B cell (primary cell): ENCODE data around the gene CDKN2B. TPM values are rescaled to one million over a fixed set of nuclear protein-coding genes. Genes with fewer than 3 reads are reported as not detected.

Experiments used
- ATAC-seq: fragments of 200-7000 bp; cut with Tn5 transposase; one replicate; pipeline ENCODE4 v1.10.0; 2021; ENCODE audit warnings: low read depth, mild to moderate bottlenecking, moderate number of reproducible peaks, moderate library complexity
- CTCF ChIA-PET: fragments of 350-600 bp; sonication (Branson Sonifier 250); formaldehyde crosslinking; loops from one replicate; lab custom pipeline; 2021; ENCODE audit warnings: antibody characterized with exemption, inconsistent platforms; lab: Charles Lee
- POLR2A ChIA-PET: fragments of 350-600 bp; sonication (Branson Sonifier 250); formaldehyde crosslinking; loops from one replicate; lab custom pipeline; 2021; ENCODE audit warnings: antibody characterized with exemption; lab: Charles Lee
- DNase-seq: peaks from one replicate; pipeline ENCODE4 v3.0.0; 2013
- H2AFZ ChIP-seq: 2 replicates; pipeline ENCODE4 v1.6.1; 2012; ENCODE audit warnings: mild to moderate bottlenecking, low read depth, low read length; ENCODE audit not compliant: insufficient read depth, poor library complexity, severe bottlenecking
- H3K27ac ChIP-seq, 2 donors: 1 replicate in 1 of 2; 2 replicates in 1 of 2; pipeline ENCODE4 v1.5.1; 2012 to 2013; ENCODE audit warnings: low read length in 2 of 2, mild to moderate bottlenecking in 2 of 2, moderate library complexity in 1 of 2
- H3K27me3 ChIP-seq, 4 experiments: fragments of 200-600 bp in 1 of 4; sonication (generic) in 1 of 4; replicated peaks in 1 of 4; 1 replicate in 2 of 4; 2 replicates in 2 of 4; pipeline versions ENCODE4 v1.6.1 to v1.7.0; 2013 to 2016; ENCODE audit warnings: low read length in 3 of 4, mild to moderate bottlenecking in 2 of 4, mixed read lengths in 1 of 4, moderate library complexity in 1 of 4; ENCODE audit not compliant: insufficient read depth in 4 of 4, control insufficient read depth in 3 of 4; ENCODE audit errors: control extremely low read depth in 1 of 4
- H3K36me3 ChIP-seq, 2 experiments: replicated peaks in 1 of 2; 1 replicate in 1 of 2; 2 replicates in 1 of 2; pipeline versions ENCODE4 v1.6.1 to v1.7.1; 2013; ENCODE audit warnings: low read length in 1 of 2; ENCODE audit not compliant: insufficient read depth in 2 of 2, control insufficient read depth in 1 of 2; ENCODE audit errors: control extremely low read depth in 1 of 2, extremely low read depth in 1 of 2
- H3K4me1 ChIP-seq, 2 donors: fragments of 200-600 bp in 1 of 2; sonication (generic) in 1 of 2; 1 replicate in 1 of 2; 2 replicates in 1 of 2; pipeline versions ENCODE4 v1.5.1 to v1.6.1; 2013 to 2017; ENCODE audit warnings: low read length in 2 of 2; ENCODE audit not compliant: control insufficient read depth in 2 of 2, insufficient read depth in 2 of 2
- H3K4me2 ChIP-seq: replicated peaks from 2 replicates; pipeline ENCODE3; 2012; ENCODE audit warnings: mild to moderate bottlenecking, low read depth, low read length; ENCODE audit not compliant: poor library complexity, severe bottlenecking
- H3K4me3 ChIP-seq, 5 experiments: fragments of 200-600 bp in 1 of 5; sonication (generic) in 1 of 5; 1 replicate in 3 of 5; 2 replicates in 2 of 5; pipeline versions ENCODE4 v1.5.1 to v1.7.0; 2011 to 2016; ENCODE audit warnings: low read length in 4 of 5, mild to moderate bottlenecking in 4 of 5, low read depth in 2 of 5, control low read depth in 1 of 5, moderate library complexity in 1 of 5; ENCODE audit not compliant: insufficient read depth in 1 of 5; ENCODE audit errors: control extremely low read depth in 1 of 5, extremely low read depth in 1 of 5
- H3K79me2 ChIP-seq: fragments of 200-600 bp; sonication (generic); one replicate; pipeline ENCODE4 v1.6.0; 2016; ENCODE audit warnings: low read length; ENCODE audit not compliant: control insufficient read depth, insufficient read depth
- H3K9ac ChIP-seq: fragments of 200-600 bp; sonication (generic); 2 replicates; pipeline ENCODE4 v1.6.1; 2017; ENCODE audit warnings: mild to moderate bottlenecking, low read length, moderate library complexity
- H3K9me3 ChIP-seq, 3 donors: one replicate each; pipeline versions ENCODE4 v1.6.1 to v1.7.1; 2013; ENCODE audit warnings: low read length in 2 of 3; ENCODE audit not compliant: control insufficient read depth in 2 of 3, insufficient read depth in 1 of 3; ENCODE audit errors: control extremely low read depth in 1 of 3
- H4K20me1 ChIP-seq: 2 replicates; pipeline ENCODE4 v1.6.0; 2012; ENCODE audit warnings: mild to moderate bottlenecking, low read length; ENCODE audit not compliant: insufficient read depth, control insufficient read depth, poor library complexity, severe bottlenecking
- H3K27ac Mint-ChIP-seq: one replicate; pipeline ENCODE4 v1.8.0; 2021; ENCODE audit warnings: mixed read lengths
- H3K27me3 Mint-ChIP-seq: one replicate; pipeline ENCODE4 v1.8.0; 2021; ENCODE audit warnings: mixed read lengths
- H3K4me1 Mint-ChIP-seq: one replicate; pipeline ENCODE4 v1.8.0; 2021; ENCODE audit warnings: mixed read lengths
- H3K4me3 Mint-ChIP-seq: one replicate; pipeline ENCODE4 v1.8.0; 2021; ENCODE audit warnings: mixed read lengths
- H3K9me3 Mint-ChIP-seq: one replicate; pipeline ENCODE4 v1.8.0; 2022; ENCODE audit warnings: mixed read lengths; ENCODE audit not compliant: insufficient read depth
- CTCF ChIP-seq: fragments of 200-600 bp; IDR thresholded peaks from one replicate; pipeline ENCODE4 v1.8.0; 2022; ENCODE audit warnings: antibody characterized with exemption, mild to moderate bottlenecking
- EZH2 ChIP-seq: IDR thresholded peaks from 2 replicates; pipeline ENCODE4 v1.6.1; 2012; ENCODE audit warnings: borderline replicate concordance, low read depth, mild to moderate bottlenecking, moderate library complexity, low read length; ENCODE audit not compliant: insufficient read depth, poor library complexity, severe bottlenecking
- WGBS: methylation state at CpG from one replicate; pipeline ENCODE4 v1.1.5; 2013; ENCODE audit warnings: missing lambda C conversion rate; ENCODE audit not compliant: insufficient coverage; 5-methylcytosine and 5-hydroxymethylcytosine counted together
- intact Hi-C: fragments of 100-400 bp; cut with micrococcal nuclease; formaldehyde crosslinking; loops from one replicate; pipeline ENCODE4 v1.10.0; 2022
- polyA plus RNA-seq: library from polyadenylated mRNA; depleted of rRNA; stranded (reverse); fragments of >200 nt; gene quantifications from 2 replicates; pipeline ENCODE4 v1.2.3, GENCODE V29; 2012
- total RNA-seq, 2 donors: library from RNA; stranded (reverse); fragments of 120-200 nt in 1 of 2; gene quantifications; 1 replicate in 1 of 2; 2 replicates in 1 of 2; pipeline versions ENCODE4 v1.2.3 to v1.2.4, GENCODE V29; 2013 to 2022

Gene CDKN2B
- total and polyA plus RNA-seq, 2 donors (not counting 1 experiment from before 2014, with no cell fraction given) = 0.36 to 0.42 TPM

- peak overlapping the region; percentile 97 for H3K4me3 Mint-ChIP-seq
- POLR2A ChIA-PET = no interaction called here
- no peak for DNase-seq
- peak overlapping the region in 1 of 5 experiments; percentile 3 for H3K4me3 ChIP-seq
- H2AFZ ChIP-seq = no peak overlapping the region
- TF ChIP-seq EZH2 (no peak), CTCF (no peak)
- H3K4me1 ChIP-seq = peaks cover 19 to 27% of the 10 kb centered on the region in 2 donors
- H3K27me3 Mint-ChIP-seq = peaks cover 19% of the 10 kb centered on the region
- CTCF ChIA-PET = interaction anchor here (0.8 to 2.2 kb wide), 3 partner anchors 16 to 251 kb away, joined by 3 to 12 read pairs (median 6); partner anchors contain the start of gene CDKN2B
- intact Hi-C loops = loop anchor here (10.0 kb wide), 3 partner anchors 548 to 1308 kb away; partner anchors contain the start of genes FOCAD, IFNA1 and KLHL9
- H3K4me2 ChIP-seq = peak overlapping the region; percentile 97
- H3K4me1 Mint-ChIP-seq = peaks cover 24% of the 10 kb centered on the region
- no peaks in the 10 kb centered on the region for H3K9me3 Mint-ChIP-seq
- H3K27ac ChIP-seq = no peak overlapping the region
- 50% methylated on average over 1 of the region's 4 CpGs for whole genome bisulfite sequencing
- peak overlapping the region; percentile 67 for H3K27ac Mint-ChIP-seq
- peak overlapping the region; percentile 83 for H3K9ac ChIP-seq
- no peak for ATAC-seq
- H3K79me2 ChIP-seq = peaks cover 9% of the 10 kb centered on the region
- H3K27me3 ChIP-seq = peaks cover 0 to 35% (median 20%) of the 10 kb centered on the region in 4 experiments
- peaks cover 0 to 11% (median 5%) of the 10 kb centered on the region in 3 donors for H3K9me3 ChIP-seq
- peaks cover 11% of the 10 kb centered on the region for H4K20me1 ChIP-seq
- no peaks in the 10 kb centered on the region for H3K36me3 ChIP-seq
Measured at GRCh38 chr9:21993007-21993406, 16.1 kb downstream of the CDKN2B start.
